ENCODE results near the gene CMIP.

CMIP gene

DNA sequence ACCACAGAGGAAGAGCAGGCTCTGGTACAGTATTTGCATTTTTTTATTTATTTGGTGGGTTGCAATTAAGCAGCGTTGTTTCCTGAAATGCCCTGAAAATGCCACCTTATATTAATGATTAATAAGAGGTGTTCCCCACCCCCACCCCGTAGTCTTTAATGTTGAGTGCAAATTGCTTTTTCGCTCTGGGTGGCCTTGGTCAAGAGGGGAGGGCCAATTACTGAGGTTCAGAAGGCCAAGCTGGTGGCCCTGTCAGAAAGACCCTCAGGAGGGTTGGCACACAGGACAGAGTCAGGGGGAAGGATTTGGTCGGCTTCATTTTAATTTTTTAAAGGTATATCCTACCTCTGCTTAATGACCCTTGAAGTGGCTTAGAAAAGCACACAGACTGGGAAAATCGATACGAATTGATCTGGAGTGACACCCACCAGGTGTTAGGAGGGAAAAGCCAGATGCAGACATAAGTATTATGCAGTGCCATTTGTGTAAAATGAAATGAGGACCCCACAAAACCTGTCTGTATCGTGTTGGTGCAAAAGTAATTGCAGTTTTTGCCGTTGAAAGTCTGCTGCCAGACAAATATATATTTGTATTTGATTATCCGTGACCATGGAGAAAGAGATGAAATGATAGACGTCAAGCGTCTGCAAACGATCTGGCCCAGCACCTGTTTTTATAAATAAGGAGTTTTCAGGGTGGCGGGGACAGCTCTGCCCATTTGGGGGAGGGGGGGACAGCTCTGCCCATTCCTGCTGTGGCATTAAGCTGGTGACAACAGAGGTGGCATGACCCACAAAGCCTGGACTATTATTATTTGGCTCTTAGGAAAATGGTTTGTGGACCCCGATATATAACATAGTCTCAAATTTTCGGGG is 190.7 kb downstream of the CMIP start:
- POLR2A ChIA-PET = interaction anchor here (0.7 to 2.3 kb wide), 3 partner anchors 10 to 50 kb away, joined by 4 to 16 read pairs (median 5); no protein-coding TSS in a partner anchor
- 67% methylated on average over 11 of the region's 15 CpGs for WGBS (ENCODE audit: insufficient coverage)
- CTCF ChIA-PET = interaction anchor here (0.7 to 8.8 kb wide), 7 partner anchors 12 to 58 kb away, joined by 3 to 69 read pairs (median 5); no protein-coding TSS in a partner anchor
- H3K27me3 ChIP-seq (replicated peaks in 2 of 5; ENCODE audit: control insufficient read depth in 4 of 5, insufficient read depth in 5 of 5, low read length in 4 of 5) = no peaks in the 10 kb centered on the region
- H3K4me3 ChIP-seq (ENCODE audit: control insufficient read depth in 1 of 7, extremely low read depth in 1 of 7, insufficient read depth in 4 of 7, low read depth in 2 of 7, low read length in 6 of 7) = peak overlapping the region in 4 of 7 experiments; percentile 20 to 60 (median 40)
- no peaks in the 10 kb centered on the region for H3K9me3 ChIP-seq (ENCODE audit: control extremely low read depth in 1 of 5, control insufficient read depth in 4 of 5, insufficient read depth in 2 of 5, low read depth in 1 of 5, low read length in 4 of 5)
- DNase-seq = peak in 1 of 3 donors; percentile 40
- H3K27ac ChIP-seq (ENCODE audit: insufficient read depth in 1 of 2, low read depth in 1 of 2, low read length in 2 of 2, poor library complexity in 1 of 2, severe bottlenecking in 2 of 2) = peak overlapping the region; percentile 65 to 98
- no peaks in the 10 kb centered on the region for H3K36me3 ChIP-seq (ENCODE audit: control insufficient read depth in 4 of 4, insufficient read depth in 4 of 4, low read length in 3 of 4)
- H3K4me1 ChIP-seq (ENCODE audit: control extremely low read depth in 1 of 4, control insufficient read depth in 4 of 4, insufficient read depth in 4 of 4, low read length in 3 of 4) = peaks cover 23 to 83% (median 80%) of the 10 kb centered on the region in 4 experiments

DNA sequence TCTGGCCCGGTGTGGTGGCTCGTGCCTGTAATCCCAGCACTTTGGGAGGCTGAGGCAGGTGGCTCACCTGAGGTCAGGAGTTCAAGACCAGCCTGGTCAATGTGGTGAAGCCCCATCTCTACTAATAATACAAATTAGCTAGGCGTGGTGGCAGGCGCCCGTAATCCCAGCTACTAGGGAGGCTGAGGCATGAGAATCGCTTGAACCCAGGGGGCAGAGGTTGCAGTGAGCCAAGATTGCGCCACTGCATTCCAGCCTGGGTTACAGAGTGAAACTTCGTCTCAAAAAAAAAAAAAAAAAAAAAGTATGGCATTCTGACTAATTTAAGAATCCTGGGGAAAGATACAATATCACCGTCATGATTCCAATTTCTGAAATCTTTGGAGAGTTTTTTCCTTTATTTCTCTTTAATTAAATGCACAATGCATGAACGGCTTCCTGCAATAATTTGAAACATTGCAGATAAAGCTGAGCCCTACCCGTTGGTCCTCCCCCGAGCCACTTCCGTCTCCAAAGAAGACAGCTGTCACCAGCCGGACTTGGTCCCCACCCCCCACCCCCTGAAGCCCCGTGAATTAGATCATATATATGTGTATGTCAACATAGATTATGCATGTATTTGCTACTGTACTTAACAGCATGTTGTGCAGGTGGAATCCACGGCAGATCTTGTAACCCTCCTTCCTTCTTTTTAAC is 191.8 kb downstream of the CMIP start:
- 69% methylated on average over 10 of the region's 16 CpGs for WGBS (ENCODE audit: insufficient coverage)
- ChIA-PET POLR2A (no interaction called here), CTCF (interaction anchor here (1.0 to 8.8 kb wide), 5 partner anchors 12 to 60 kb away, joined by 3 to 69 read pairs (median 8); no protein-coding TSS in a partner anchor)
- H3K4me3 ChIP-seq (ENCODE audit: control insufficient read depth in 1 of 7, extremely low read depth in 1 of 7, insufficient read depth in 4 of 7, low read depth in 2 of 7, low read length in 6 of 7) = peak overlapping the region in 3 of 7 experiments; percentile 11 to 49 (median 44)
- peaks cover 0 to 3% (median under 1%) of the 10 kb centered on the region in 4 experiments for H3K36me3 ChIP-seq (ENCODE audit: control insufficient read depth in 4 of 4, insufficient read depth in 4 of 4, low read length in 3 of 4)
- peak overlapping the region in 1 of 2 experiments; percentile 98 for H3K27ac ChIP-seq (ENCODE audit: insufficient read depth in 1 of 2, low read depth in 1 of 2, low read length in 2 of 2, poor library complexity in 1 of 2, severe bottlenecking in 2 of 2)
- H3K4me1 ChIP-seq (ENCODE audit: control extremely low read depth in 1 of 4, control insufficient read depth in 4 of 4, insufficient read depth in 4 of 4, low read length in 3 of 4) = peaks cover 21 to 74% (median 70%) of the 10 kb centered on the region in 4 experiments
- H3K27me3 ChIP-seq (replicated peaks in 2 of 5; ENCODE audit: control insufficient read depth in 4 of 5, insufficient read depth in 5 of 5, low read length in 4 of 5) = no peaks in the 10 kb centered on the region
- DNase-seq = peak in 2 of 3 donors; percentile 79 to 84
- no peaks in the 10 kb centered on the region for H3K9me3 ChIP-seq (ENCODE audit: control extremely low read depth in 1 of 5, control insufficient read depth in 4 of 5, insufficient read depth in 2 of 5, low read depth in 1 of 5, low read length in 4 of 5)

DNA sequence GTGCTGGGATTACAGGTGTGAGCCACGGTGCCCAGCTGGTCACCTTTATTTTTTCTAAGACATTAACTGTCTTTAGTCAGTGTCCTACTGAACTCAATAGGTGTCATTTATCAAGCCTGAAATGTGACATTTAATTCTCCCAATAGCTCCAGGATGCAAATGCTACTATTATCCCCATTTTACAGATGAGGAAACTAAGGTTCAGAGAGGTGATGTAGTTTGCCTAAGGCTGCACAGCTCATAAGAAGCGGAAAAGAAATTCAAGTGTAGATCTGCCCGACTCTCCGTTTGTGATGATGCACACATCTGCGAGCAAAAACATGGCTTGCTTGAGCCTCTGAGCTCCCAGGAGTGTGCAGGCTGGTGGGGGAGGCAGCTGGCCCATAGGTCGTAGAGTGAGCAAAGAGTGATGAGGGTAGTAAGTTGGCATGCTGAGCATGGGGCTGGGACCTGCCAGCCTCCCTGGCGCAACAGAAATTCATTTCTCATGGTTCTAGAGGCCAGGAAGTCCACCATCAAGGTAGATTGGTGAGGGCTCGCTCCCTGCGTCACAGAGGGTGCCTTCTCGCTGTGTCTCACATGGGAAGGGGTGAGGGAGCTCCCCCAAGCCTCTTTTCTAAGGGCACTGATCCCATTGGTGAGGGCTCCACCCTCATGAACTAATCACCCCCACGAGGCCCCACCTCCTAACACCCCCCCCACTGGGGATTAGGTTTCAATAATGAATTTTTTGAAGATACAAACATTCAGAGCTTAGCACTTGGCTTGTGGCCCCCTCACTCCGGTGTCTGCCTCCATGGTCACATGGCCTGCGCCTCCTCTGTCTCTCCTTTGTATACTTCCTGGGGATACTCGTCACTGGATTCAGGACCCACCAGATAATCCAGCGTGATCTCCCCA is 193.0 kb downstream of the CMIP start:
- Histone ChIP-seq H3K4me1 (ENCODE audit: control extremely low read depth in 1 of 4, control insufficient read depth in 4 of 4, insufficient read depth in 4 of 4, low read length in 3 of 4) (peaks cover 21 to 62% (median 59%) of the 10 kb centered on the region in 4 experiments), H3K27ac (ENCODE audit: insufficient read depth in 1 of 2, low read depth in 1 of 2, low read length in 2 of 2, poor library complexity in 1 of 2, severe bottlenecking in 2 of 2) (no peak overlapping the region), H3K36me3 (ENCODE audit: control insufficient read depth in 4 of 4, insufficient read depth in 4 of 4, low read length in 3 of 4) (peaks cover 0 to 5% (median 4%) of the 10 kb centered on the region in 4 experiments), H3K4me3 (ENCODE audit: control insufficient read depth in 1 of 7, extremely low read depth in 1 of 7, insufficient read depth in 4 of 7, low read depth in 2 of 7, low read length in 6 of 7) (no peak overlapping the region), H3K27me3 (replicated peaks in 2 of 5; ENCODE audit: control insufficient read depth in 4 of 5, insufficient read depth in 5 of 5, low read length in 4 of 5) (no peaks in the 10 kb centered on the region), H3K9me3 (ENCODE audit: control extremely low read depth in 1 of 5, control insufficient read depth in 4 of 5, insufficient read depth in 2 of 5, low read depth in 1 of 5, low read length in 4 of 5) (no peaks in the 10 kb centered on the region)
- POLR2A ChIA-PET = no interaction called here
- no peak for DNase-seq
- CTCF ChIA-PET = interaction anchor here (1.0 to 8.8 kb wide), 5 partner anchors 11 to 60 kb away, joined by 3 to 69 read pairs (median 8); no protein-coding TSS in a partner anchor
- 98% methylated on average over 11 of the region's 15 CpGs for WGBS (ENCODE audit: insufficient coverage)

DNA sequence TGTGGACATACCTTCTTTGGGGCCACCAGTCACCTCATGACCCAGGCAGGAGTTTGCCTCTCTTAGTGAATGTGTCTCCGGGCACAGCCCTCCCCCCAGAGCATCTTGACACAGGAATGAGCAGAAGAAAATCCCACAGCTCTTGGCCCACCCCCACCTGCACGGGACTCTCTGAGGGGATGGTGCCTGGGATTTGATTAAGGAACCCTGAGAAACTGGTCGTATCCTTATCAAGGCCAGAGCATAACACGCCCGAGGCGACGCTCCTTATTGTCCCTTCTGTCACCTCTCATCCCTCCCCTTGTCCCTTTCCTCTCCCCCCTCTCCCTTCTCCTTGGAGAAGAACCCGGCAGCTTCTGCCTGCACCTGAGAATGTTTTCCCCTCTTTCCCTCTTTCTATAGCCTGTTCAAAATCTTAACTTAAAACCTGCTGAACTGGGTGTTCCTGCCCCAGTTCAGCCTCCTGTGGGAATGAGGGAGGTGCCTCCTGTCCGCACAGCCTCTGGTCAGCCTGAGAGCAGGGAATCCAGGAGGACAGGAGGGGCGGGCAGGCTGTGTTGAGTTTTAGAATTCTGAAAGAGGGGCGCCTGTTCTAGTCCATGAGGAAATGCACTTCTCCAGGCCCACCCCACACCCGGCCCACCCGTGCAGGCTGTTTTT is 193.8 kb downstream of the CMIP start:
- H3K9me3 ChIP-seq (ENCODE audit: control extremely low read depth in 1 of 5, control insufficient read depth in 4 of 5, insufficient read depth in 2 of 5, low read depth in 1 of 5, low read length in 4 of 5) = no peaks in the 10 kb centered on the region
- POLR2A ChIA-PET = no interaction called here
- H3K36me3 ChIP-seq (ENCODE audit: control insufficient read depth in 4 of 4, insufficient read depth in 4 of 4, low read length in 3 of 4) = peaks cover 0 to 5% (median 4%) of the 10 kb centered on the region in 4 experiments
- no peak for DNase-seq
- H3K4me3 ChIP-seq (ENCODE audit: control insufficient read depth in 1 of 7, extremely low read depth in 1 of 7, insufficient read depth in 4 of 7, low read depth in 2 of 7, low read length in 6 of 7) = no peak overlapping the region
- 98% methylated on average over 9 of the region's 13 CpGs for WGBS (ENCODE audit: insufficient coverage)
- H3K4me1 ChIP-seq (ENCODE audit: control extremely low read depth in 1 of 4, control insufficient read depth in 4 of 4, insufficient read depth in 4 of 4, low read length in 3 of 4) = peaks cover 21 to 54% (median 50%) of the 10 kb centered on the region in 4 experiments
- H3K27me3 ChIP-seq (replicated peaks in 2 of 5; ENCODE audit: control insufficient read depth in 4 of 5, insufficient read depth in 5 of 5, low read length in 4 of 5) = no peaks in the 10 kb centered on the region
- CTCF ChIA-PET = interaction anchor here (1.3 to 8.8 kb wide), 2 partner anchors 15 to 59 kb away, joined by 3 to 69 read pairs; no protein-coding TSS in a partner anchor
- H3K27ac ChIP-seq (ENCODE audit: insufficient read depth in 1 of 2, low read depth in 1 of 2, low read length in 2 of 2, poor library complexity in 1 of 2, severe bottlenecking in 2 of 2) = no peak overlapping the region

GRCh38 chr16:81639348-81639747 is 194.7 kb downstream of the CMIP start:
- ChIA-PET CTCF (interaction anchor here (1.4 to 8.8 kb wide), 2 partner anchors 16 kb away, joined by 4 to 69 read pairs; no protein-coding TSS in a partner anchor), POLR2A (no interaction called here)
- no peaks in the 10 kb centered on the region for H3K27me3 ChIP-seq (replicated peaks in 2 of 5; ENCODE audit: control insufficient read depth in 4 of 5, insufficient read depth in 5 of 5, low read length in 4 of 5)
- DNase-seq = peak in 2 of 3 donors; percentile 44 to 64
- H3K27ac ChIP-seq (ENCODE audit: insufficient read depth in 1 of 2, low read depth in 1 of 2, low read length in 2 of 2, poor library complexity in 1 of 2, severe bottlenecking in 2 of 2) = no peak overlapping the region
- peaks cover 0 to 5% (median 4%) of the 10 kb centered on the region in 4 experiments for H3K36me3 ChIP-seq (ENCODE audit: control insufficient read depth in 4 of 4, insufficient read depth in 4 of 4, low read length in 3 of 4)
- H3K4me1 ChIP-seq (ENCODE audit: control extremely low read depth in 1 of 4, control insufficient read depth in 4 of 4, insufficient read depth in 4 of 4, low read length in 3 of 4) = peaks cover 12 to 45% (median 41%) of the 10 kb centered on the region in 4 experiments
- H3K4me3 ChIP-seq (ENCODE audit: control insufficient read depth in 1 of 7, extremely low read depth in 1 of 7, insufficient read depth in 4 of 7, low read depth in 2 of 7, low read length in 6 of 7) = no peak overlapping the region
- WGBS (ENCODE audit: insufficient coverage) = 85% methylated on average over 7 of the region's 8 CpGs
- H3K9me3 ChIP-seq (ENCODE audit: control extremely low read depth in 1 of 5, control insufficient read depth in 4 of 5, insufficient read depth in 2 of 5, low read depth in 1 of 5, low read length in 4 of 5) = no peaks in the 10 kb centered on the region

Data from common myeloid progenitor, CD34-positive (primary cell).